Osteoblast (primary cell): ENCODE results near the gene GAS2L3. TPM values are rescaled to one million over a fixed set of nuclear protein-coding genes. Genes with fewer than 3 reads are reported as not detected.
"Not testable (repeated sequence)": the region's sequence is repeated elsewhere in the genome, so short reads cannot be mapped to it uniquely, and the experiment has no call there.

ENCODE experiments used
- DNase-seq: peaks from one replicate; pipeline ENCODE4 v3.0.0; 2011; ENCODE audit warnings: low spot score, mixed read lengths; ENCODE audit not compliant: insufficient read length; ENCODE audit errors: missing footprints
- H2AFZ ChIP-seq: 2 replicates; pipeline ENCODE4 v1.6.0; 2011; ENCODE audit warnings: mild to moderate bottlenecking, low read length
- H3K27ac ChIP-seq: 2 replicates; pipeline ENCODE4 v1.5.1; 2011; ENCODE audit warnings: mild to moderate bottlenecking, low read depth, low read length, moderate library complexity
- H3K27me3 ChIP-seq: 2 replicates; pipeline ENCODE4 v1.6.0; 2012; ENCODE audit warnings: mild to moderate bottlenecking, control low read depth, inconsistent platforms, low read length, moderate library complexity; ENCODE audit not compliant: insufficient read depth
- H3K36me3 ChIP-seq: 2 replicates; pipeline ENCODE4 v1.5.1; 2011; ENCODE audit warnings: mild to moderate bottlenecking, low read length, control low read depth, moderate library complexity; ENCODE audit not compliant: insufficient read depth
- H3K4me1 ChIP-seq: 2 replicates; pipeline ENCODE4 v1.5.1; 2011; ENCODE audit warnings: mild to moderate bottlenecking, low read length, control low read depth, moderate library complexity; ENCODE audit not compliant: insufficient read depth
- H3K4me2 ChIP-seq: 2 replicates; pipeline ENCODE4 v1.6.0; 2011; ENCODE audit warnings: mild to moderate bottlenecking, low read length; ENCODE audit not compliant: insufficient read depth
- H3K4me3 ChIP-seq: fragments of 200-600 bp; sonication (generic); 3 replicates; pipeline ENCODE4 v1.5.1; 2012; ENCODE audit warnings: mild to moderate bottlenecking, low read length, inconsistent platforms; ENCODE audit not compliant: insufficient read depth
- H3K79me2 ChIP-seq: 2 replicates; pipeline ENCODE4 v1.6.0; 2012; ENCODE audit warnings: mild to moderate bottlenecking, low read length, control low read depth, inconsistent platforms; ENCODE audit not compliant: insufficient read depth
- H3K9me3 ChIP-seq: 2 replicates; pipeline ENCODE4 v1.5.1; 2011; ENCODE audit warnings: low read depth, low read length, control low read depth
- H4K20me1 ChIP-seq: 2 replicates; pipeline ENCODE4 v1.6.0; 2012; ENCODE audit warnings: mild to moderate bottlenecking, low read length, control low read depth; ENCODE audit not compliant: insufficient read depth
- CTCF ChIP-seq: IDR thresholded peaks from 2 replicates; pipeline ENCODE4 v1.5.1; 2011; ENCODE audit warnings: mild to moderate bottlenecking, low read depth, low read length, moderate library complexity; ENCODE audit errors: extremely low read depth
- total RNA-seq: library from RNA; depleted of rRNA; stranded (reverse); fragments of >200 nt; gene quantifications from 2 replicates; pipeline ENCODE4 v1.2.3, GENCODE V29; 2012

GAS2L3 gene
- total RNA-seq, 1 donor, result 29.3 TPM

DNA sequence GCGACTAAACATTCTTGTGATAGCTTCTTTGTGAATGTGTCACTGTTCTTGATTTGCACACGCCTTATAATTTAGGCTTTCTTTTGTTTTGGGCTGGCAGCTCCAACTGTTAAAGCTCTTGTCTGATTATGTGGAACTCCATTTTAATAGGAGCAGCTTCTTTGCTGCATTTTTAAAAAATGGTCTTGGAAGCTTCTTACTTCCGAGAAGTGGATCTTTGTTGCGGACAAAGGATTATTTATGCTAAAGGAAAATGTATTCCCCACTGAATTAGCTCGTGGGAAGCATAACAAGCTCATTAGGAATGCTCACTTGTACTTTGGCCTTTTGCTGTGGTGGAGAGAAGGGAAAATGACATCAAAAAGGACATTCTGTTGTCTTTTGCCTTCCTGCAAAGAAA lies 20.0 kb downstream of the GAS2L3 start:
- Histone ChIP-seq H2AFZ (peak overlapping the region; percentile 74), H3K4me1 (peaks cover 4% of the 10 kb centered on the region), H3K79me2 (peaks cover 66% of the 10 kb centered on the region), H3K4me3 (peak overlapping the region; percentile 60), H3K9me3 (no peaks in the 10 kb centered on the region), H4K20me1 (no peaks in the 10 kb centered on the region), H3K27ac (peak overlapping the region; percentile 52), H3K36me3 (no peaks in the 10 kb centered on the region), H3K27me3 (no peaks in the 10 kb centered on the region), H3K4me2 (peak overlapping the region; percentile 81)
- TF ChIP-seq CTCF, result no peak
- DNase-seq, result no peak

- H3K36me3 ChIP-seq, result no peaks in the 10 kb centered on the region
- H3K4me2 ChIP-seq, result no peak overlapping the region
- H3K4me1 ChIP-seq, result no peaks in the 10 kb centered on the region
- no peak overlapping the region for H3K4me3 ChIP-seq
- peaks cover 37% of the 10 kb centered on the region for H3K79me2 ChIP-seq
- TF ChIP-seq CTCF, result no peak
- DNase-seq, result no peak
- no peaks in the 10 kb centered on the region for H4K20me1 ChIP-seq
- H3K27ac ChIP-seq, result no peak overlapping the region
- H3K27me3 ChIP-seq, result no peaks in the 10 kb centered on the region
- no peaks in the 10 kb centered on the region for H3K9me3 ChIP-seq
- H2AFZ ChIP-seq, result no peak overlapping the region
Measured at GRCh38 chr12:100601626-100602025, 28.1 kb downstream of the GAS2L3 start.

DNA sequence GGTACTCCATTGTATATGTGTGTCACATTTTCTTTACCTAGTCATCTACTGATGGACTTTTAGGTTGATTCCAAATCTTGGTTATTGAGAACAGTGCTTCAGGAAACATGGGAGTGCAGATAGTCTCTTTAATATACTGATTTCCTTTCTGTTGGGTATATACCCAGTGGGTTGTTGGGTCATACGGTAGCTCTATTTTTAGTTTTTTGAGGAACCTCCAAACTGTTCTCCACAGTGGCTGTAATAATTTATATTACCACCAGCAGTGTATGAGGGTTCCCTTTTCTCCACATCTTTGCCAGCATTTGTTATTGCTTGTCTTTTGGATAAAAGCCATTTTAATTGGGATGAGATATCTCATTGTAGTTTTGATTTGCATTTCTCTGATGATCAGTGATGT lies 29.5 kb downstream of the GAS2L3 start:
- H3K79me2 ChIP-seq, result peaks cover 38% of the 10 kb centered on the region
- not testable (repeated sequence) for H4K20me1 ChIP-seq, H3K9me3 ChIP-seq, H3K36me3 ChIP-seq, H3K4me1 ChIP-seq, H3K4me2 ChIP-seq, DNase-seq, H3K27me3 ChIP-seq, H3K4me3 ChIP-seq, H3K27ac ChIP-seq
- peak overlapping the region; percentile 25 for H2AFZ ChIP-seq

DNA sequence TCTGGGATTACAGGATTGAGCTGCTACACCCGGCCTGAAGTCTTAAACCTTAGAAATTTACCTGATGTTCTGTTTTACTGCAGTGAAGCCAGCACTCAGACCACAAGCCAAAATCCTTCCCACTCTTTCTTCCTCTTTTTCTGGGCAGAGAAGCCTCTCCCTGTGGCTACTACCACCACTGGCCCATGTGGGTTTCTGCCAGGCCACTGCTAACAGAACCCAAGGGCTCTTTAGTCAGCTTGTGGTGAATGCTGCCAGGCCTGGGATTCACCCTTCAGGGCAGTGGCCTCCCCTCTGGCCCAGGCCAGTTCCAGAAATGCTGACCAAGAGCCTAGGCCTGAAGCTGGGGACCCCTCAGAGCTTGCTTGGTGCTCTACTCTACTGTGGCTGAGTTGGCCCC lies 35.3 kb downstream of the GAS2L3 start:
- Histone ChIP-seq H3K4me2 (no peak overlapping the region), H2AFZ (no peak overlapping the region), H3K36me3 (peaks cover 8% of the 10 kb centered on the region), H3K4me3 (no peak overlapping the region), H3K27ac (no peak overlapping the region), H3K79me2 (peaks cover 28% of the 10 kb centered on the region), H3K9me3 (no peaks in the 10 kb centered on the region), H3K27me3 (no peaks in the 10 kb centered on the region), H4K20me1 (no peaks in the 10 kb centered on the region), H3K4me1 (no peaks in the 10 kb centered on the region)
- TF ChIP-seq CTCF, result no peak
- DNase-seq, result no peak
